Fibroblast of lung (primary cell): ENCODE measurements around the gene PLK3. TPM values are rescaled to one million over a fixed set of nuclear protein-coding genes. Genes with fewer than 3 reads are reported as not detected.

Source experiments
- DNase-seq, 2 donors: peaks; one replicate each; pipeline versions ENCODE4 v3.0.0 to v3.0.0-alpha.2; 2010; ENCODE audit warnings: low read depth in 2 of 2
- H2AFZ ChIP-seq: 2 replicates; pipeline ENCODE4 v1.5.1; 2012; ENCODE audit warnings: low read length, control low read depth, inconsistent platforms
- H3K27ac ChIP-seq: 2 replicates; pipeline ENCODE4 v1.5.1; 2011; ENCODE audit warnings: low read length, control low read depth; ENCODE audit not compliant: insufficient read depth
- H3K27me3 ChIP-seq: 2 replicates; pipeline ENCODE4 v1.5.1; 2011; ENCODE audit warnings: mild to moderate bottlenecking, low read length; ENCODE audit not compliant: control insufficient read depth, insufficient read depth
- H3K36me3 ChIP-seq: 2 replicates; pipeline ENCODE4 v1.5.1; 2011; ENCODE audit warnings: low read length; ENCODE audit not compliant: control insufficient read depth, insufficient read depth
- H3K4me1 ChIP-seq: 2 replicates; pipeline ENCODE4 v1.5.1; 2011; ENCODE audit warnings: low read length; ENCODE audit not compliant: control insufficient read depth, insufficient read depth; ENCODE audit errors: extremely low read depth
- H3K4me2 ChIP-seq: 2 replicates; pipeline ENCODE4 v1.5.1; 2011; ENCODE audit warnings: low read length, control low read depth; ENCODE audit not compliant: insufficient read depth; ENCODE audit errors: extremely low read depth
- H3K4me3 ChIP-seq, 4 experiments: fragments of 200-600 bp in 1 of 4; sonication (generic) in 1 of 4; replicated peaks in 1 of 4; 2 replicates each; pipeline ENCODE4 v1.5.1; 2011 to 2016; ENCODE audit warnings: low read length in 4 of 4, low read depth in 3 of 4, mild to moderate bottlenecking in 3 of 4, control low read depth in 2 of 4, inconsistent platforms in 1 of 4, mixed read lengths in 1 of 4; ENCODE audit not compliant: insufficient read depth in 1 of 4; ENCODE audit errors: control extremely low read depth in 1 of 4
- H3K79me2 ChIP-seq: 2 replicates; pipeline ENCODE4 v1.5.1; 2012; ENCODE audit warnings: mild to moderate bottlenecking, low read length, inconsistent platforms; ENCODE audit not compliant: control insufficient read depth, insufficient read depth
- H3K9ac ChIP-seq: 2 replicates; pipeline ENCODE4 v1.5.1; 2011; ENCODE audit warnings: mild to moderate bottlenecking, low read length, control low read depth; ENCODE audit not compliant: insufficient read depth
- H3K9me3 ChIP-seq: 2 replicates; pipeline ENCODE4 v1.5.1; 2012; ENCODE audit warnings: low read depth, low read length; ENCODE audit not compliant: control insufficient read depth, insufficient read depth
- H4K20me1 ChIP-seq: 2 replicates; pipeline ENCODE4 v1.5.1; 2011; ENCODE audit warnings: low read length; ENCODE audit not compliant: control insufficient read depth, insufficient read depth; ENCODE audit errors: extremely low read depth
- CTCF ChIP-seq, 2 donors: IDR thresholded peaks in 1 of 2; conservative IDR thresholded peaks in 1 of 2; 1 replicate in 1 of 2; 2 replicates in 1 of 2; pipeline ENCODE4 v1.5.1; 2011 to 2012; ENCODE audit warnings: low read length in 2 of 2, control low read depth in 1 of 2, inconsistent platforms in 1 of 2, low read depth in 1 of 2, mild to moderate bottlenecking in 1 of 2
- EZH2 ChIP-seq: IDR thresholded peaks from 2 replicates; pipeline ENCODE4 v1.5.1; 2012; ENCODE audit warnings: low read length, control low read depth, mild to moderate bottlenecking; ENCODE audit errors: missing control alignments
- polyA minus RNA-seq: library from RNA; depleted of rRNA, polyadenylated mRNA; stranded (reverse); fragments of >200 nt; gene quantifications from 2 replicates; pipeline ENCODE4 v1.2.3, GENCODE V29; 2011; ENCODE audit warnings: low replicate concordance
- polyA plus RNA-seq, 2 donors: library from polyadenylated mRNA; depleted of rRNA in 1 of 2; stranded (reverse) in 1 of 2; unstranded in 1 of 2; fragments of >200 nt; gene quantifications; 2 replicates each; pipeline ENCODE4 v1.2.1, GENCODE V29; 2011 to 2012; ENCODE audit warnings: missing spikeins in 1 of 2
- total RNA-seq: library from RNA; depleted of rRNA; stranded (reverse); fragments of >200 nt; gene quantifications from 2 replicates; pipeline ENCODE4 v1.2.1, GENCODE V29; 2014

Gene PLK3
- total RNA-seq (20.8 and 30.6 TPM in 2 replicates), polyA plus RNA-seq (12.2 and 22.6 TPM in 2 replicates), polyA minus RNA-seq (48.0 and 58.2 TPM in 2 replicates)
- polyA plus RNA-seq (2012), result 8.8 and 19.4 TPM in 2 replicates

- peaks cover 41% of the 10 kb centered on the region for H3K79me2 ChIP-seq
- peak within 1 kb of the TSS; percentile 92 for H3K27ac ChIP-seq
- peak within 1 kb of the TSS; percentile 66 to 98 (median 93) for H3K4me3 ChIP-seq
- peak within 1 kb of the TSS; percentile 87 for H3K4me2 ChIP-seq
- peaks cover 25% of the 10 kb centered on the region for H3K36me3 ChIP-seq
- TF ChIP-seq EZH2 (no peak), CTCF (conservative IDR thresholded peaks at IDR 0.05 in 1 of 2, IDR thresholded peaks at IDR 0.05 in 1 of 2; ENCODE audit: low read depth in 1 of 2, low read length in 2 of 2) (peak; percentile 78 to 86)
- H3K9me3 ChIP-seq, result no peaks in the 10 kb centered on the region
- H3K27me3 ChIP-seq, result no peaks in the 10 kb centered on the region
- peak within 1 kb of the TSS; percentile 95 for H3K9ac ChIP-seq
- peak within 1 kb of the TSS; percentile 68 for H2AFZ ChIP-seq
- DNase-seq, result peak; percentile 96 to 98
- H4K20me1 ChIP-seq, result no peaks in the 10 kb centered on the region
- peaks cover 17% of the 10 kb centered on the region for H3K4me1 ChIP-seq
Observed at GRCh38 chr1:44799770-44800584, at the start of gene PLK3. Gene PLK3 (plus strand): TSS chr1:44800377. CDS start chr1:44800464, 87 bp downstream.

GRCh38 chr1:44757420-44757819, 42.8 kb upstream of the PLK3 start:
- H3K27me3 ChIP-seq, result no peaks in the 10 kb centered on the region
- H3K79me2 ChIP-seq, result no peaks in the 10 kb centered on the region
- TF ChIP-seq EZH2 (no peak), CTCF (conservative IDR thresholded peaks at IDR 0.05 in 1 of 2, IDR thresholded peaks at IDR 0.05 in 1 of 2; ENCODE audit: low read depth in 1 of 2, low read length in 2 of 2) (no peak)
- H3K4me2 ChIP-seq, result no peak overlapping the region
- no peak overlapping the region for H2AFZ ChIP-seq
- no peaks in the 10 kb centered on the region for H4K20me1 ChIP-seq
- H3K4me3 ChIP-seq, result no peak overlapping the region
- H3K9ac ChIP-seq, result no peak overlapping the region
- no peak for DNase-seq
- H3K27ac ChIP-seq, result no peak overlapping the region
- H3K9me3 ChIP-seq, result no peaks in the 10 kb centered on the region
- H3K36me3 ChIP-seq, result peaks cover 31% of the 10 kb centered on the region
- no peaks in the 10 kb centered on the region for H3K4me1 ChIP-seq

GRCh38 chr1:44759077-44759476, 41.1 kb upstream of the PLK3 start:
- no peak overlapping the region for H3K27ac ChIP-seq
- H3K36me3 ChIP-seq, result peaks cover 32% of the 10 kb centered on the region
- no peaks in the 10 kb centered on the region for H4K20me1 ChIP-seq
- H3K4me2 ChIP-seq, result no peak overlapping the region
- H2AFZ ChIP-seq, result no peak overlapping the region
- no peaks in the 10 kb centered on the region for H3K27me3 ChIP-seq
- H3K9ac ChIP-seq, result no peak overlapping the region
- H3K79me2 ChIP-seq, result no peaks in the 10 kb centered on the region
- no peaks in the 10 kb centered on the region for H3K9me3 ChIP-seq
- H3K4me1 ChIP-seq, result no peaks in the 10 kb centered on the region
- DNase-seq, result no peak
- TF ChIP-seq EZH2, result no peak
- no peak for TF ChIP-seq CTCF (conservative IDR thresholded peaks at IDR 0.05 in 1 of 2, IDR thresholded peaks at IDR 0.05 in 1 of 2; ENCODE audit: low read depth in 1 of 2, low read length in 2 of 2)
- H3K4me3 ChIP-seq, result no peak overlapping the region
